WERI-Rb-1 (cell line): ENCODE data around the gene P2RY8.
"Not testable (repeated sequence)": the region's sequence is repeated elsewhere in the genome, so short reads cannot be mapped to it uniquely, and the experiment has no call there.

Experiments used
- DNase-seq: peaks from one replicate; pipeline ENCODE4 v3.0.0-alpha.2; 2020
- H3K27ac ChIP-seq: fragments of 250-450 bp; sonication (Bioruptor Pico); 2 replicates; pipeline ENCODE4 v1.5.1; 2020; ENCODE audit warnings: mild to moderate bottlenecking, moderate library complexity
- H3K27me3 ChIP-seq: fragments of 250-450 bp; sonication (Bioruptor Pico); 2 replicates; pipeline ENCODE4 v1.5.1; 2021; ENCODE audit warnings: mild to moderate bottlenecking, low read depth, moderate library complexity; ENCODE audit not compliant: insufficient read depth, severe bottlenecking
- H3K36me3 ChIP-seq: fragments of 250-450 bp; sonication (Bioruptor Pico); 2 replicates; pipeline ENCODE4 v1.5.1; 2020; ENCODE audit warnings: mild to moderate bottlenecking, moderate library complexity
- H3K4me3 ChIP-seq: 2 replicates; pipeline ENCODE4 v1.5.1; 2011; ENCODE audit warnings: low read depth, mild to moderate bottlenecking, control low read depth, low read length
- H3K9me3 ChIP-seq: fragments of 250-450 bp; sonication (Bioruptor Pico); 2 replicates; pipeline ENCODE4 v1.5.1; 2021; ENCODE audit warnings: mild to moderate bottlenecking, moderate library complexity; ENCODE audit not compliant: severe bottlenecking
- TF ChIP-seq, protein P1 (sequence below): IDR thresholded peaks from 2 replicates; pipeline ENCODE4 v1.5.1; 2011; ENCODE audit warnings: low read depth, mild to moderate bottlenecking, control low read depth, inconsistent platforms, low read length

The P2RY8 gene

DNA sequence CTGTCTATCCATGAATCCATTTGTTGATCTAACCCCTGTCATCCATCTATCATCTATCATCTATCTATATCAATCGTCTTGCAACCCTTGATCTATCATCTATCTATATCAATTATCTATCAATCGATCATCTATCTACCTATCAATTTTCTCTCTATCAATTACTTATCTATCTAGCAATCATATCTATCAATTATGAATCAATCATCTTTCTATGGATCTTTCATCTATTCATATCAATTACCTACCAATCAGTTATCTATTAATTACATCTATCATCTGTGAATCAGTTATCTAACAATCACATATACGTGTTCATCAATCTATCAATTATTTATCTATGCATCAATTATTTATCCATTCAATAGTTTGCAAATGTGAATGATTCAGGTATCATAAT lies 59.8 kb downstream of the P2RY8 start:
- peaks cover 9% of the 10 kb centered on the region for H3K9me3 ChIP-seq
- H3K27me3 ChIP-seq = no peaks in the 10 kb centered on the region
- no peak overlapping the region for H3K27ac ChIP-seq
- no peak overlapping the region for H3K4me3 ChIP-seq
- TF ChIP-seq, protein P1, sequence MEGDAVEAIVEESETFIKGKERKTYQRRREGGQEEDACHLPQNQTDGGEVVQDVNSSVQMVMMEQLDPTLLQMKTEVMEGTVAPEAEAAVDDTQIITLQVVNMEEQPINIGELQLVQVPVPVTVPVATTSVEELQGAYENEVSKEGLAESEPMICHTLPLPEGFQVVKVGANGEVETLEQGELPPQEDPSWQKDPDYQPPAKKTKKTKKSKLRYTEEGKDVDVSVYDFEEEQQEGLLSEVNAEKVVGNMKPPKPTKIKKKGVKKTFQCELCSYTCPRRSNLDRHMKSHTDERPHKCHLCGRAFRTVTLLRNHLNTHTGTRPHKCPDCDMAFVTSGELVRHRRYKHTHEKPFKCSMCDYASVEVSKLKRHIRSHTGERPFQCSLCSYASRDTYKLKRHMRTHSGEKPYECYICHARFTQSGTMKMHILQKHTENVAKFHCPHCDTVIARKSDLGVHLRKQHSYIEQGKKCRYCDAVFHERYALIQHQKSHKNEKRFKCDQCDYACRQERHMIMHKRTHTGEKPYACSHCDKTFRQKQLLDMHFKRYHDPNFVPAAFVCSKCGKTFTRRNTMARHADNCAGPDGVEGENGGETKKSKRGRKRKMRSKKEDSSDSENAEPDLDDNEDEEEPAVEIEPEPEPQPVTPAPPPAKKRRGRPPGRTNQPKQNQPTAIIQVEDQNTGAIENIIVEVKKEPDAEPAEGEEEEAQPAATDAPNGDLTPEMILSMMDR = no peak
- no peak for DNase-seq
- H3K36me3 ChIP-seq = no peaks in the 10 kb centered on the region

DNA sequence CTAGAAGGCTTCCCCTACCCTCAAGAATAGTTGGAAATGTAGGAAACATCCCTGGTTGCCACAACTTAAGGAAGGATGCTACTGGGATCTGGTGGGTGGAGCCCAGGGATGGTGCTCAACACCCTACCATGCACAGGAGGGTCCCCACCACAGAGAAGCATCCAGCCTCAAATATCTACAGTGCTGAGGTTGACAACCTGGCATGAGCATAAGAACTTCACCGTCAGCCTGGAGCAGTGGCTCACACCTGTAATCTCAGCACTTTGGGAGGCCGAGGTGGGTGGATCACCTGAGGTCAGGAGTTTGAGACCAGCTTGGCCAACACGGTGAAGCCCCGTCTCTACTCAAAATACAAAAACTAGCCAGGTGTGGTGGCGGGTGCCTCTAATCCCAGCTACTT lies 60.3 kb downstream of the P2RY8 start:
- H3K4me3 ChIP-seq = no peak overlapping the region
- H3K9me3 ChIP-seq = peaks cover 9% of the 10 kb centered on the region
- H3K36me3 ChIP-seq = no peaks in the 10 kb centered on the region
- TF ChIP-seq, protein P1 = no peak
- DNase-seq = no peak
- H3K27ac ChIP-seq = no peak overlapping the region
- H3K27me3 ChIP-seq = no peaks in the 10 kb centered on the region

DNA sequence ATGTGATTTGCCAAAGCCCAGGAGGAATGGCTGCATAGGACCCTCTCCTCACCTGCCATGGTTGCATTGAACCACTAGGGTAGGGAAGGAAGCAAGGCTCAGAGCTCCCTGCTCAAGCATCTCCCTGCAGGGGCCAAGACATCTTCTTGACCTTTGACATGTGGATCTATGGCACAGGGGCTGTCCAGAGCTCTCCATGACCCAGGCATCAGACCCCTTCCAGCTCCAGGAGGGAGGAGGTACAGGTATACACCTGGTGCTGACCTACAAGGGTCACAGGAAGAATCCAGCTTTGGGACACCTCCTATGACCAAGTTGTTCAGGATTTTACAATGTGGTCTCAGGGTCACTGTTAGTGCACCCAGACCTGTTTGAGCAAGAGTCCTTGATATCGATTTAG lies 61.1 kb downstream of the P2RY8 start:
- Histone ChIP-seq H3K27ac (no peak overlapping the region), H3K4me3 (no peak overlapping the region), H3K9me3 (peaks cover 9% of the 10 kb centered on the region), H3K27me3 (no peaks in the 10 kb centered on the region), H3K36me3 (no peaks in the 10 kb centered on the region)
- TF ChIP-seq, protein P1 = no peak
- DNase-seq = no peak

DNA sequence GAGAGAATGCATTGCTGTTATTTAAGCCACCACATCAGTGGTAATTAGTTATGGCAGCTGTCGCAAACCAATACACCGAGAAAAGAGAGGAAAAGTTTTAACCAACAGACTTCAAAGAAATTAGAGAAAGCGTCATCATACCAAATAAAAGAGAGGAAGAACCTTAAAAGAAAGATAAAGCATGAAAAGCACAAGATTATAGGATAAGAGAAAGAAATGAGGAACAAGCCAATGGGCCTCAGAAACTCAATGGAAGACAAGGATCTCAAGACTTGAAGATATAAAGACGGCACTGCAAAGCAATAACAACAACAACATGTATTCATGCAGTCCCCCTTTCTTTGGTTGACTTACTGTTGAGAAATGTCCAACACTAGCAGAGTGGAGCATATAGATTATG lies 61.5 kb downstream of the P2RY8 start:
- no peak overlapping the region for H3K27ac ChIP-seq
- no peak overlapping the region for H3K4me3 ChIP-seq
- no peak for DNase-seq
- no peaks in the 10 kb centered on the region for H3K27me3 ChIP-seq
- peaks cover 9% of the 10 kb centered on the region for H3K9me3 ChIP-seq
- H3K36me3 ChIP-seq = no peaks in the 10 kb centered on the region
- TF ChIP-seq, protein P1 = no peak

DNA sequence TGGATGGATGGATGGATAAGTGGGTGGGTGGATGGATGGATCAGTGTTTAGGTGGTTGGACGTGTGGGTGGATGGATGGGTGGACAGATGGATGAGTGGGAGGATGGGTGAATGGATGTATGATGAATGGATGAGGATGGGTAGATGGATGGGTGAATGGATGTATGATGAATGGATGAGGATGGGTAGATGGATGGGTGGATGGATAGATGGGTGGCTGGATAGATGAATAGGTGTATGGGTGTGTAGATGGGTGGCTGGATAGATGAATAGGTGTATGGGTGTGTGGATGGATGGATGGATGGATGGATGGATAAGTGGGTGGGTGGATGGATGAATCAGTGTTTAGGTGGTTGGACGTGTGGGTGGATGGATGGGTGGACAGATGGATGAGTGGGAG lies 62.4 kb downstream of the P2RY8 start:
- H3K27me3 ChIP-seq, H3K4me3 ChIP-seq, DNase-seq, H3K9me3 ChIP-seq, H3K27ac ChIP-seq, H3K36me3 ChIP-seq: not testable (repeated sequence)

DNA sequence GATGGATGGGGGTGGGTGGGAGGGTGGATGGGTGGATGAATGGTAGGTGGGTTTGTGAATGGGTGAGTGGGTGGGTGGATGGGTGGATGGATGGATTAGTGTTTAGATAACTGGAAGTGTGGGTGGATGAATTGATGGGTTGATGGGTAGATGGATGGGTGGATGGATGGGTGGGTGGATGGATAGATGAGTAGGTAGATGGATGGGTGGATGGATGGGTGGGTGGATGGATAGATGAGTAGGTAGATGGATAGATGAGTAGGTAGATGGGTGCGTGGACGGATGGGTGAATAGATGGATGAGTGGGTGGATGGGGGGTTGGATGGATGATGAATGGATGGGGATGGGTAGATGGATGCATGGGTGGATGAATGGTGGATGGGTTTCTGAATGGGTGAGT lies 64.0 kb downstream of the P2RY8 start:
- TF ChIP-seq, protein P1 = no peak
- no peak overlapping the region for H3K4me3 ChIP-seq
- peaks cover 3% of the 10 kb centered on the region for H3K27me3 ChIP-seq
- DNase-seq = no peak
- H3K27ac ChIP-seq = no peak overlapping the region
- H3K36me3 ChIP-seq = no peaks in the 10 kb centered on the region
- H3K9me3 ChIP-seq = no peaks in the 10 kb centered on the region
